GM18907 (cell line): ENCODE measurements around the gene DGCR6L.
"Not testable (repeated sequence)": the region's sequence is repeated elsewhere in the genome, so short reads cannot be mapped to it uniquely, and the experiment has no call there.

Experiments
- ATAC-seq: cut with Tn5 transposase; IDR thresholded peaks from one replicate; pipeline ENCODE4 v1.9.1; 2021; ENCODE audit warnings: mild to moderate bottlenecking, moderate library complexity; ENCODE audit not compliant: unreplicated experiment

The DGCR6L gene

DNA sequence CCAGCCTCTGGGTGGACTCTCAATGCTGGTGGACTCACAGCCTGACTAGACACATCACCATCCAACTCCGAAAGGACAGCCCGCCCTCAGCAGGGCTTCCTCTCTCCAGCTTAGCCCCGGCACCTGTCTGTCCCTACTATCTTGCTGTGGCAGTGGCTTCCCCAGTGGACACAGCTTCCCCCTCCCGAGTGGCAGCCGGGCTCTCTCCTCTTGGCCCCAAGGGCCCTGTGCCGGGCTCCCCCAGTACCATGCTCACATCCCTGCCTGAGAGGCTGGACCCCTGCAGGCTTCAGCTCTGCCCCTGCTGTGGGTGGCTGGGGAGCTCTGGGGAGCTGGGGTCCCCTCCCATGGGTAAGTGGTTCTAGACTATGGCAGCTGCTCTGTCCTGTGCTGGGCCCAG, 9.1 kb downstream of the DGCR6L start:
- not testable (repeated sequence) for ATAC-seq

DNA sequence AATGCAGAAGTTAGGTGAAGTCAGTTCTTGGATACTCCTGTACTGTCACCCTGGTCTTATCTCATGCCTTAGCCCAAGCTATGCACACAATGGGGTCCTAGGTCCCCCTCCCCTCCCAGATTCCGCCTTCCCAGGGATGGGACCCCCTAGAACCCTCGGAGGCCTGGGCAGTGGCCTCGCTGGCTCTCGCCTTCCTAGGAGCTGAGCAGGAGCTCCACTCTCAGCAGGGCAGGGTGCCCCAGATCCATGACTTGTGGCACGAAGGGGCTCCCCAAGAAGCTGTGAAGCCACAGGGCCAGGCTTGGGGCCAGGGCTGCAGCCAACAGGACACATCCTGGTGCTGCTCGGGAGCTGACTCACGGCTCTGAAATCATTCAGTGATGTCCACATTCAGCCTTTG, 9.7 kb downstream of the DGCR6L start:
- ATAC-seq: not testable (repeated sequence)

- ATAC-seq: not testable (repeated sequence)
These were observed 10.8 kb downstream of the DGCR6L start for GRCh38 chr22:20308806-20309650.

GRCh38 chr22:20307448-20308447, 12.1 kb downstream of the DGCR6L start:
- ATAC-seq: not testable (repeated sequence)

DNA sequence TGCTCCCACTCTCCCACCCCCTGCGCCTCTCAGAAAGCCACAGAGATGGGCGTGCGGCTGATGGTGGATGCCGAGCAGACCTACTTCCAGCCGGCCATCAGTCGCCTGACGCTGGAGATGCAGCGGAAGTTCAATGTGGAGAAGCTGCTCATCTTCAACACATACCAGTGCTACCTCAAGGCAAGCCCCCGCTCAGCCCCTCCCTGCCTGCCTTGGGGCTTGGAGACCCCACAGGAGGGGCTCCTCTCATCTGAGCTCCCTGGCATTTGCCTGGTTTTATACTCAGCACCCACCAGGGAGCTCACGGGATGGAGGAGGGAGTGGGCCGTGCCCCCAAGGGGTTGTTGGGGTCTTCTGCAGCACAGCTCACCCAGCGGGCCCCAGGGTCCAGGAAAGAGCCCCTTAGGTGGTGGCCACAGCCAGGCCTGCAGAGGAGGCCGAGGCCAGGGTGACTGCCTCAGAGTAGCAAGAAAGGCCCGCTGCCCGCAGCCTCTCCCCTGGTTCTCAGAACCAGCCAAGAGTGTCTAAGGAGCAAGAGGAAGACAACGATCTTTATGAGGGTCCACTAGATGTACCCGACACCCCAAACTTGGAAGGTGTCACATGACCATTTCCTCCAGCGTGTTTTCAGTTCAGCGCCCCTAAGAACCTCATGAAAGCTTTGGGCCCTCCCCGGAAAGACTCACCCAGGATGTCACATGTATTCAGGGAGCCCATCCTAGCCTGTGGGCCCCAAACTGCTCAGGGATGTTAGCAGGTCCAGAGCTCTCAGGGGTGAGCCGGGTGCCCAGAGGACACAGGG, 13.0 kb downstream of the DGCR6L start:
- ATAC-seq: not testable (repeated sequence)

GRCh38 chr22:20305894-20306645, 13.8 kb downstream of the DGCR6L start:
- ATAC-seq: no peak

- ATAC-seq: not testable (repeated sequence)
These were observed 14.5 kb downstream of the DGCR6L start for GRCh38 chr22:20305230-20305893.

GRCh38 chr22:20304646-20305045, 15.2 kb downstream of the DGCR6L start:
- no peak for ATAC-seq

GRCh38 chr22:20303229-20303534, 16.7 kb downstream of the DGCR6L start:
- ATAC-seq: not testable (repeated sequence)

GRCh38 chr22:20302438-20303228, 17.2 kb downstream of the DGCR6L start:
- ATAC-seq: no peak

DNA sequence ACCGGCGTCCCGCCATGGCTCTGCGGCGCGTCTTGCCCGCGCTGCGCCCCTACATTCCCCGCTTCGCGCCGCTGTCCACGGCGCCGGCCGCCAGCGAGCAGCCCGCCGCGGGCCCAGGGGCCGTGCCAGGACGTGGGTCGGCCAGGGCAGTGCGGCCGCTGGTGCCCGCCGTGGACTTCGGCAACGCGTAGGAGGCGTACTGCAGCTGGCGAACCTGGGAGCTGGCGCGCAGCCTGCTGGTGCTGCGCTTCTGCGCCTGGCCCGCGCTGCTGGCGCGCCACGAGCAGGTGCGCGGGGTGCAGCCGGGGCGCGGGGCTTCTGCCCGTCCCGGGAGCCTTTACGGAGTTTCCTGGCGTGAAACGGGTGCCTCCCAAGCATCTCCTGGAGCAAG, 20.1 kb downstream of the DGCR6L start:
- ATAC-seq: peak; percentile 18

DNA sequence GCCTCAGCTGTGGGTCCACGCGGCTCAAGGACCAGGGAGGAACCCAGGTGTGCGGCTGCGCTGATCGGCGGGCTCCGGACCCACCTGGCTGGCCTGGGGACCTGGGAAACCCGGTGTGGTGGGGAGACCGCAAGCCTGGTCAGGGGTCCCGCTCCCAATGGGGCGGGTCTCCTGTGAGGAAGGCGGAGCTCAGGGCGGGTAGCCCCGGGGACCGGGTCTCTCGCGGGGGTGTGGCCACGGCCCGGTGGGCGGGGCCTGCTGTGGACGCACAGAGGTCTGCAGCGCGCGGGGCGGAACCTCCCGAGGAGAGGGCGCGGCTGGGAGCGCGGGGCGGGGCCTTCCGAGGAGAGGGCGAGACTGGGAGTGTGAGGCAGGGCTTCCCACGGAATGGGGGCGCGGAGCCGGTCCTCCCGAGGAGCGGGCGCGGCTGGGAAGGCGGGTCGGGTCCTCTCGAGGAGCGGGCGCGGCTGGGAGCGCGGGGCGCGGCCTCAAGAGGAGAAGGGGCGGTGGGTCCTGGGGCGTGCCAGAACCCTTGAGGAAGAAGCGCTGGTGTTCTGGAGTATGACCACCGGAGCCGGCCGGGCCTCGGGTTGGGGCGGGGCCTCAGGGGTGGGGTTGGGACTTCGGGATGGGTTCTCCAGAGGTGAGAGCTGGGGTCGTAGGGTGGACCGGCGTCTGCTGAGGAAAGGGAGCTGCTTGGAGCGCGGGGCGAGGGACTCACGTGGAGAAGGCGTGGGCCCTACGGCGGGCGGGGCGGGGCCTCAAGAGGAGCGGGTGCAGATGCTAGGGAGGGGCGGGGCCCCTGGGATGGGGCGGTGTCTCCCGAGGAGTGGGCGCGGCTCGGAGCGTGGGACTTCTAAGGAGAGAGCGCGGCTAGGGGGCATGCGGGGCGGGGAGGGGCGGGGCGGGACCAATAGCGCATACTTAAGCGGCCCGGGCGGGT, 20.8 kb downstream of the DGCR6L start:
- peak; percentile 52 for ATAC-seq

GRCh38 chr22:20298110-20298802, 21.6 kb downstream of the DGCR6L start:
- ATAC-seq: no peak

DNA sequence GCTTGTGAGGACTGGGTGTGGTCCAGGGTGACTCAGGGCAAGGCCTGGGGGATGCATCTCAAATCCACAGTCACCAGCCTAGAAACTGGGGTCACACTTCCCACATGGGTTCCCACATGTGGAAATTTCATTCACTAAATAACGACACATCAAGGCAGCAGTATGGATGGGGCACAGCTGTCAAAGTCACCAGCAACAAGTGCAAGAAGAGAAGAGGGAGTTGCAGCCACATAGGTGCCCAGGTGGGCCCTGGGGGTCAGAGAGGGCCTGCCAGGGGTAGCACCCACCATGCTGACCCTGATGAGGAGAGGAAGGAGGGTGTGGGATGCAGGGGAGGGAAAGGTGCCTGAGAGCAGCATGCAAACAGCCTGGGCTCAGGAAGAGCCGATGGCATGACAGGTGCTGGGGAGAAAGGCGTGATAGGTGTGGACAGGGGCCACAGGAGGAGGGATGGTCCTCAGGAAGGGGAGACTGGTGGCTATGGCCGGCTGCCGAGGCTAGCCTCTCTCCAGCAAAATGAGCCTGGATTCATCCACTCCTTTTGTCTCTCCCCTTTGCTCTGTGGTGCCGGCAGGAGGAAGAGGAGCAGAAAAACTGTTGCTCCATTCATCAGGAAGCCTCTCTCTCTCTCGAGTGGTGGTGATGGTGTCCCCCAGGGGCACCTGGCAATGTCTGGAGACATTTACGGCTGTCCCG, 22.3 kb downstream of the DGCR6L start:
- ATAC-seq: no peak

DNA sequence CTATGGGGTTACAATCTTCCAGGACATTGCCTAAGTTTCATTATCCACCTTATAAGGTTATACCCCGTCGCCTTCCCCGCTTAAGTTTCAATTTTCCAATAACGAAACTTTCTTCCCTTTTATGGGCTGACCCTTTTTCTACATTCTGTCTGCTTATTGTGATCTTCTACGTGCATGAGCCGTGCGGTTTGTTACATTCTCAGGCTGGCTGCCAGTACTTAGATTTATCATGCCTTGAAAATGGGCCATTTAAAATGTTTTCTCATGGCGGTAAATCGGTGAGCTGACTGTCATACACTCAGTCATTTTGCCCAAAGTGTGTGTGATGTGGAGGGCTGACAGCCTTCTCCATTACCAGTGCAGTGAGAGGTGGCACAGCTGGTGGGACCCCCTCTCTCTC, 23.3 kb downstream of the DGCR6L start:
- no peak for ATAC-seq

DNA sequence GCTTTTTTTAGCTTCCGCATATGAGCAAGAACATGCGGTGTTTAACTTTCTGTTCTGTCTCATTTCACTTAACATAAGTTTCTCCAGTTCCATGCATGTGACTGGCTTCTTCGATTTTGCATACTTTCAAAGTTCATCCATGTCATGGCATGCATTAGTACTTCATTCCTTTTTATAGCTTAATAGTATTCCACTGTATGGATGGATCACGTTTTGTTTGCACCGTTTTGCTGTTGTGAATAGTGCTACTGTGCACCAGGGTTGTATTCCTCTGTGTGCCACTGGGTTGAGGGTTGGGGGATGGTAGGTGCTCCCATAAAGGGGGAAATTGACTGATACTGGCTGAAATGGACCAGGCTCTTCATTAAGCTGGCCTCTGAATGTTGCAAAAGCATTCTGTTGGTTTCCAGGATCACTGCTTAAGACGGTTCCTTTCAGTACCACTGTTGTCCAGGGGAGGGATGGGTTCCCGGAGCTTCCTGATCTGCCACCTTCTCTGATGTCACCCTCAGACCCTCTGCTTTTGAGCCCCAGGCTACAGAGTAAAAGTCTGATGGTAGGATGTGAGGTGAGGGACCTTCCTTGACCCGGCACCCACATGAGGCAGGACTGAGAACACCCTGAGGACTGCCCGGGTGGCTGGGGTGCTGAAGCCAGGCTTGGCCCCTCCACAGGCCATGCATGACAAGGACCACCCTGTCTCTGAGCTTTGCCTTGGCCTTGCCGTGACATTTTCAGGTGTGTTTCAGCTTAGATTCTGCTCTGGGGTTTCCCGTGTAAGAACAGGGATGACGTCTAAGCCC, 24.4 kb downstream of the DGCR6L start:
- no peak for ATAC-seq
